Activated T-cell treated with anti-CD3 and anti-CD28 coated beads for 48 hours (primary cell): ENCODE results near the gene EMILIN2.

Source experiments
- DNase-seq: peaks from one replicate; pipeline ENCODE4 v3.0.0-alpha.2; 2020; ENCODE audit warnings: low read depth

EMILIN2 gene

DNA sequence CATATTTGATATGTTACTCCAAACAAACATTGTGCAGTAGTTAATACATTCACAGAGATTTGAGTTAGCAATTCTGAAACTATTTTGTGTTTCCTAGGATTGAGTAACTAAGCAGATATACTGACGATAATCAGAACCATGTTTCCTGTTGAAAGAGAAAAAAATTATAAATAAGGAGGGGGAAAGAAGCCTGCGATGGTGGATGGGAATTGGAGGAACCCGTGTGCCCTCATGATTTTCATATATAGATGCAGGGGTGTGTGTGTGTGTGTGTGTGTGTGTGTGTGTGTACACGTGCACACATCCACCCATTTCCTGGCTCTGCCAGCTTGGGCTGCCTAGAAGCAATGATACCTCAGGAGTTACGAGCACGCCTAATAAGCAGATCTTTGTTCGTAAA lies 109.2 kb downstream of the EMILIN2 start:
- DNase-seq, result no peak

DNA sequence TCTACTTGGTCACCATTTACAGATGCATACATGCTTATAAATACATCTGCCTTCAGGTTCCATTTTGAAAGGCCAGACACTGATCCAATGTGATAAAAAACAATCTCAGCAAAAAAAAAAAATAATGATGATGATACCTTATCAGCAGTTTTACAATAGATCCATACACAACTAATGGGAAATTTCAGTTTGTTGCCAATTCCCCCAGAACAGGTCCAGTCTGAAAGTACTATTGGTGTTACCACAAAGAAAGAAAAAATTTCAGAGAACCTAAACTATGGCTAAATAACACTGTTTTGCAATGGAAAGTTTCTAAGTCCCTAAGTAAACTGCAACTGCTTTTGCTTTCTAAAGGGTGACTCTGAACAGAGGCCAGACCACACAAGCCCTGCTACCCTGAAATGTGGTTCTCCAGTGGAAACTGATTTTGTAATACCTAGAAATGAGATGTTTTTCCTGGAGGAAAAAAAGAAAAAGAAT lies 112.1 kb downstream of the EMILIN2 start:
- DNase-seq, result no peak

DNA sequence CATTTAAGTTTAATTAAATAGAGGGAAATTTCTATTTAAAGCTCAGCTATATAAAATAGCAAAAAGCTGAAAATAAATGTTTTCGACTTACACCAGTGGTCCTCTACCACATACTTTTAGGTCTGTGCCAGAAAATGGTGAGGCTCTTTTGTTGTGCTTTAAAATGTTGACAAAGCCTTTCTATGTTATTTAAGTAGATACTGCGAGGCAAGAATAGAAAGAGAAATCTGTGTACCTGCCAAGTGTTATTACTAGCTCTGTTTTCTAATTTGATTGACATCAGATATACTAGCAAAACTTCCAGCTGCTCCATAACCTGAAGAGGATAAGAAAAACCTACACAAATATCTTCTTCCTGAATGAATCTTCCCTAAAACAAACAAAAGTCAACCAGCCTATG lies 112.5 kb downstream of the EMILIN2 start:
- no peak for DNase-seq

DNA sequence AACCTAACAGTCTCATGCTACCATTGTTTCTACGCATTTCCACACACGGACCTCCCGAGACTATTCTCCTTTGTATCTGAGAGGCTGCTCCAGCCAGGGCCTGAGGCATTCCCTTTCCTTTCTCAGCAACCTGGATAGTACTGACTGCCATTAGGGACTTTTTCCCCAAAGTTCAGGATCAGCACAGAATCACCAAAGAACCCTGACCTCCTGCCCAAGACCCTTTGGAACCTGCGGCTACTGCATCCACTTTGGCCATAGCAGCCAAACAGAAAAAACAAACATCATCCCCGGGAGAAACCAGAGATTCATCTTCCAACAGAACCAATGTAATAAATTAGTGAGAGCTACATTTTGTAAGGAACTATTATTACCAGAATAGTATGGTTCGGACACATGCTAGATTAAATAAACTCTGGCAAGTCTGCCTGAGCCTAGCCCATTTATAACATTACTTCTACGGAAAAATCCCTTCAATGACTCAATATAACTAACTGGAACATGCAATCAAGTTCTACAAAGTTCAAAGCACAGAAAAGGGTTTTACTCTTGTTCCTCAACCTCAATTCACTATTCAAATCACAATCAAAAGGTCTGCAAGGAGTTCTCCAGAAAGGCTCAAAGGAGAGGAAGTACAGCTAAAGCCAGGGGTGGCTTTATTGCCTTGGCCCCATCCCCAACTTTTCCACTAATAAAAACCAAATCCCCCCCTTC lies 114.3 kb downstream of the EMILIN2 start:
- no peak for DNase-seq

DNA sequence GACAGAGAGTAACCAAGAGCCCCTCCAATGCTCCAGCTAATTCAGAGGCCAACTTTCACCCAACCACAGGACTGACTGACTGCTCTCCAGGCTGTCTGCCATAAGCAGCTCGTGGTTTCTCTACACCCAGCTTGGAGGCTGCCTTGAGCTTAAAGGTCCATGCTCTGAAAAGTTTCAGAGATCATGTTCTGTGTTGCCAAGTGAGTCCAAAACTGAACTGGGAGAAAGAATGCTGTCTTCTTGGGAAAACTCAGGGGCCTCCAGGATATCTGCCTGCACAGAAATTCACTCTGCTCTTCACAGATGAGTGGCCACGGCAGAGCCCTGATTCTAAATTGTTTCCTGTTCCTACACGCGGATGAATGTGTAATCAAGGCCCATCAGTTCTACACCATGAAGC lies 115.0 kb downstream of the EMILIN2 start:
- DNase-seq, result no peak

DNA sequence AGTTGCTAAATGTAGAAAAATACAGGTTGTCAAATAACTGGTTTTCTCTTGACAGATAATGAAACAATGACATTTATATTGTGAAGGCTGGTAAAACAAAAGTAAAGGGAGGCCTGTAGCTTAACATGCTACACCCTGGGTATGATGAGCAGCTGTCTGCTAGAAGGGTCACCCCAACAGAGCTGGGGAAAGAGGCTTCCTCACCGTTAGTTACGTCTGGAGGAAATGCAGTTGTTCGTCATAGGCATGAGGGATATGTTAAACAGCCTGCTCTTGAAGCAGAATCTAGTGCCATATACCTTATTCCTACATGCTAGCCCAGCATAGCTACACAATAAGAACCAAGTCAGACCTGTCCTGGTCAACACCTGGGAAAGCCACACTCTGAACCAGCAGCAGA lies 116.2 kb downstream of the EMILIN2 start:
- DNase-seq, result no peak

DNA sequence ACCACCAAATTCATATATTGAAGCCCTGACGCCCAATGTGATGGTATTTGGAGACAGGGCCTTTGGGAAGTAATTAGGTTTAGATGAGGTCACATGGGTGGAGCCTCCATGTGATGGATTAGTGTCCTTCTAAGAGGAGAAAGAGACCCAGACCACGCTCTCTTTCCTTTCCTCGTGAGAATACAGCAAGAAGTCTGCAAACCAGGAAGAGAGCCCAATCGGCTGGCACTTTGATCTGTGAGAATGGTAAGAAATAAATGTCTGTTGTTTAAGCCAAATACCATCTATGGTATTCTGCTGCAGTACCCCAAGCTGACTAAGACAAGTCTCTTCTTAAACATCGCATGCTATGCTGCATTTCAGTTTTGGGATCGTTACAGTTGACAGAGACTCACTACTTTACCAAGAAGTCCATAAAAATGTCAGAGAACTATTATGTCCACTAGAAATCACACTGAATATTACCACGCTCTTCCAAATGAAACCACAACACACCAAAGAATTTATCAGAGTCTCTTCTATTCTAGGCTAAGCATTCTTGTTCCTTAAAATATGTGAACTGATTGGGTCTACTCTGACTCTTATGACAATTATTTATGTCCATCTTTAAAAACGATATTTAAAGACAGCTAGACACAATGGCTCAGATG lies 117.7 kb downstream of the EMILIN2 start:
- no peak for DNase-seq
